GM12874 (cell line): ENCODE data around the gene MFN2.
A peak's percentile ranks its signal among the peaks of the same experiment; 100 is the strongest.

Experiments
- TF ChIP-seq, protein P1 (sequence below): IDR thresholded peaks from 2 replicates; pipeline ENCODE4 v1.5.1; 2011; ENCODE audit warnings: low read depth, mild to moderate bottlenecking, control low read depth, low read length, moderate library complexity; ENCODE audit not compliant: insufficient read depth

The MFN2 gene

DNA sequence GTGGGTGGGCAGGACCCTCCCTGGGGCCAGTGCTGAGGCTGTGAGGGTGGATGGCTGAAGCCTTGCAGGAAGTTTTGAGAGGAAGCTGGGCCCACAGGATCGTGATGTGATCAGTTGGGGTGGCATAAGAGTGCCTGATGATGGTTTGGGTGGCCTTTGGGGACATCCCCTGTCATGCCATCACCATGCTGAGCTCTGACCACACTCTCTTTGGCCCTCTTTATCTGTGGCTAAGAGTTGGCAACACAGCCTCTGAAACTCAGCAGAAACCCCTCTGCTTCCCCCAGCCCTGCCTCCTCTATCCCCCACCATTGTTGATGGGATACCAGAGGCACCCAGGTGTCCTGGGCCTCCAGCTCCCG lies 58.9 kb downstream of the MFN2 start:
- TF ChIP-seq, protein P1, sequence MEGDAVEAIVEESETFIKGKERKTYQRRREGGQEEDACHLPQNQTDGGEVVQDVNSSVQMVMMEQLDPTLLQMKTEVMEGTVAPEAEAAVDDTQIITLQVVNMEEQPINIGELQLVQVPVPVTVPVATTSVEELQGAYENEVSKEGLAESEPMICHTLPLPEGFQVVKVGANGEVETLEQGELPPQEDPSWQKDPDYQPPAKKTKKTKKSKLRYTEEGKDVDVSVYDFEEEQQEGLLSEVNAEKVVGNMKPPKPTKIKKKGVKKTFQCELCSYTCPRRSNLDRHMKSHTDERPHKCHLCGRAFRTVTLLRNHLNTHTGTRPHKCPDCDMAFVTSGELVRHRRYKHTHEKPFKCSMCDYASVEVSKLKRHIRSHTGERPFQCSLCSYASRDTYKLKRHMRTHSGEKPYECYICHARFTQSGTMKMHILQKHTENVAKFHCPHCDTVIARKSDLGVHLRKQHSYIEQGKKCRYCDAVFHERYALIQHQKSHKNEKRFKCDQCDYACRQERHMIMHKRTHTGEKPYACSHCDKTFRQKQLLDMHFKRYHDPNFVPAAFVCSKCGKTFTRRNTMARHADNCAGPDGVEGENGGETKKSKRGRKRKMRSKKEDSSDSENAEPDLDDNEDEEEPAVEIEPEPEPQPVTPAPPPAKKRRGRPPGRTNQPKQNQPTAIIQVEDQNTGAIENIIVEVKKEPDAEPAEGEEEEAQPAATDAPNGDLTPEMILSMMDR = no peak

DNA sequence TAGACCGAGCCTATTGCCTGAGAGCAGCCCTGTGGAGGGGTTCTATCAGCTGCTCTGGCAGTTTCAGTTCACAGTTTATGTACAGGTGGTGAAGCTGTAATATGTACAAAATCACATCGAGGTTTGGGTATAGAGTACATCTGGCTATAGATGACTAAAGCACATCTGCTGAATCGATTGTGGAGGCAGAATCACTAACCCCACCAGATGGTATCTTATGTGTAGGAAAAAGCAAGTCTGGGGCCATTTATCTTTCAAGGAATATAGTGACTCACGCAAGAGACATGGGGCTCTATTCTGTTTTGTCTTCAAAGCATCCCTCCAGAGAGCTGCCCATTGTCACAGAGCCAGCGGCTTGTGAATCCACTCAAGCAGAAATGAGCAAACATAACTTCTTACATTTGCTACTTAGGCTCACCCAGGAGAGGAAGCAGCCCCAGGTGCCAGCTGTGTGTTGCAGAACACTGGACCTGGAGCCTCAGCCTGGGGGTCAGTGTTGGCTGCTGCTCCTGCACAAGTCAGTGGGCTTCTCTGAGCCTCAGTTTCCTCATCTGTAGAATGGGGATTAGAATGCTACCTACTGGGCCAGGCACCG lies 60.3 kb downstream of the MFN2 start:
- TF ChIP-seq, protein P1 = no peak

DNA sequence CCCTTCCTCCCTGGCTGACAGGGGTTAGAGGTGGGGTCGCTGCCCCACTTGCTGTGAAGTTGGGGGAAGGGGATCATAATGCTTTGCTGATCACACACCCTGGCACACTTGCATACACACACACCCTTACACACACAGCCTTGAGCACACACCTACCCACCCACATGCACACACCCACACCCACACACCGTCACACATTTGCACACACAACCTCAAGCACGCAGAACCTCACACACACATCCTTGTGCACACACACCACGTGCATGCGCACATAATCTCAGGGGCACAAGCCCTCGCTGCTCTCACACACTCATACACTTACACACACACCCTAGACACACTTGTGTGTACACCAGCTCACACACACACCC lies 66.5 kb downstream of the MFN2 start:
- TF ChIP-seq, protein P1 = no peak

DNA sequence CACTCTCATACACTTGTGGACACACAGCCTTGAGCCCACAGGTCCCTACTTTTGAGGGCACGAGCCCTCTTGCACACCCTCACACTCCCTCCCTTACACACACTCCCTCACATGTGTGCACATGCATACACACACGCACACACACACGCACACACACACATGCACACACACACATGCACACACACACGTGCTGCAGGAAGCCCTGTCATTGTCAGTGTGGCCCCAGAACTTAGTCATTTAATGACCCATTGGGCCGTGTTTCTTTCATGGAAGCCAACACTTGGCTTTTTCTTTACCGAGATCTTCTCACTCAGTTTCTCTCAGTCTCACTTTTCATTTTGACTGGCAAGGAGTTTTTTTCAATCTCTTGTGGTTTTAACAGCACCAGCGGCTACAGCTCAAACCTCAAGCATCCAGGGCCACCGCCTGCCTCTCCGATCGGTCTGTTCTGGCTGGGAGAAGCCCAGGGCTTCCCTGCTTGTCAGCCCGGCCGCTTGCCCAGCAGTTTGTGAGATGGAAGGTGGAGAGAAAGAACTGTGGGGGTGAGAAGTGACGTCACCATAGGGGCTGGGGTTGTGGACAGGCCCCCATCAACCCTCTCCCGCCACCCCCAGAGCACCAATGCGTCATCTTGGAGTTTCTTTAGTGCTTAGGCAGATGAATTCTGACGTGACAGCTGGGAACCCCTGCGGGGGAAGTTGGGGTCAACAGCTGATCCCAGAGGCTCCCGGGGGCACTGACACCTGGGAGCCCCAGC lies 67.1 kb downstream of the MFN2 start:
- TF ChIP-seq, protein P1 = no peak

DNA sequence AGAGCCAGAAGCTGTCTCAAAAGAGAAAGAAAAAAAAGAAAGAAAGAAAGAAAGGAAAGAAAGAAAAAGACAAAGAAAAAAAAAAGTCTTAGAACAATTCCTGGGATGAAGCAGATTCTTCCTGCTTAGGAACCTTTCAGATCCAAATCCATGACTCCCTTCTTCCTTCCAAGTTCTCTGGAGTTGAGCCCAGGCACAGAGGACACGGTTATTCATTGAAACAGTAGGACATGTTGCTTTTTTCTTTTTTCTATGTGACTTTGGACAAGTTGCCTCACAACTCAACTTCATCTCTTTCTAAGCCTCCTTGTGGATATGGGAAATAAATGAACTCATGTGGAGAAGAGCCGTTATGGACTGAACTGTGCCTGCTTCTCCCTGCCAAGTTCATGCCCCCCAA lies 68.1 kb downstream of the MFN2 start:
- TF ChIP-seq, protein P1 = no peak

DNA sequence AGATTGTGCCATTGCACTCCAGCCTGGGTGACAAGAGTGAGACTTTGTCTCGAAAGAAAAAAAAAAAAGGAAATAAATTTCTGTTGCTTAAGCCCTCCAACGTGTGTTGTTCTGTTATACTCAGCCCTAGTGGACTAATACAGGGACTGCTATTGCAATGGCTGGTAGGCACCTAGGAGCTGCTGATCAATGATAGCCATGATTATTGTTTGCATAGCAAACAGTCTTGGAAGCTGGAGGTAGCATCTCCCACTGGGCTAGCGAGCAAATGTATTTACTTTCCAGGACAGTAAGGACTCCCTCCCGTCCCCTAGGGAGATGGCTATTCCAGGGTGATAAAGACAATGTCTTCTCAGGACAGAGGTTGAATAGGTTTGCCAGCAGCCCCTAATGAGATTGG lies 69.4 kb downstream of the MFN2 start:
- TF ChIP-seq, protein P1 = peak; percentile 22; the same call in 1 of the 2 replicates

DNA sequence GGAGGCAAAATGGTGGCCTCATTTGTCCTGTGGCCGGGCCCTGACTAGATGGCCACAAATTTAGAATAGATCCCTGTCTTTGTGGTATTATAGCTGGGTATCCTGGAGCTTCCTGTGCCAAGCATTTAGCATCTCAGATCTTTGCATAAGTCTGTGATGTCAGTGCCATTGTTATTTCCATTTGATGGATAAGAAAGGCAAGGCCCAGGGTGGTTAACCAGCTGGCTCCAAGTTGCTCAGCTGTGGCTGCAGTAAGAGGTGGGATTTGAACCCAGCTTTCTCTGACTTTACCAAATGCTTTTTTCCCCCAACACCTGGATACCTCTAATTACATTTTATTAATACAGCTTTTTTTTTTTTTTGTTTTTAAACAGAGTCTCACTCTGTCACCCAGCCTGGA lies 71.1 kb downstream of the MFN2 start:
- TF ChIP-seq, protein P1 = no peak
